ENCODE data around the gene WWP2. TPM values are rescaled to one million over a fixed set of nuclear protein-coding genes. Genes with fewer than 3 reads are reported as not detected.
A peak's percentile ranks its signal among the peaks of the same experiment; 100 is the strongest.
"Not testable (repeated sequence)": the region's sequence is repeated elsewhere in the genome, so short reads cannot be mapped to it uniquely, and the experiment has no call there.

WWP2 gene
- total RNA-seq, 4 donors from 2014 or later: 21.9 to 32.8 (median 27.8) TPM

DNA sequence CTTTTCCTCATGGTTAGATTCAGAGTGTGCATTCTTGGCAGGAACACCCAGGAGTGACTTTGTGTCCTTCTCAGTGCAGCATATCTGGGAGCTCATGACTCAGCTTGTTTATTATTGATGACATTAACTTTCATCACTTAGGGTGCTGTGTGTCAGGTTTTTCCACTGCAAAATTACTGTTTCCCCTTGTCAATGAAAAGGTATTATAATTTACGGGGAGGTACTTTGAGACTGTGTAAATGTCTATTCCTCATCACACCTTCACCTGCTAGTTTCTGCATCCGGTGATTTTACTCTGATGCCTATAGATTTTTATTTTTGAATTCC lies 50.5 kb downstream of the WWP2 start:
- Histone ChIP-seq H3K27ac (replicated peaks in 1 of 4) (no peak overlapping the region), H3K27me3 (no peaks in the 10 kb centered on the region), H3K4me1 (no peaks in the 10 kb centered on the region), H3K4me3 (no peak overlapping the region), H3K36me3 (peaks cover 5 to 12% (median 6%) of the 10 kb centered on the region in 4 donors), H3K9me3 (no peaks in the 10 kb centered on the region)
- intact Hi-C loops (cut with DNase I): no loop called here
- no peak for DNase-seq (ENCODE audit: extremely low spot score)
- TF ChIP-seq EP300 (IDR thresholded peaks at IDR 0.05) (no peak), CTCF (IDR thresholded peaks at IDR 0.05) (no peak), POLR2A (IDR thresholded peaks at IDR 0.05; ENCODE audit: low read depth) (no peak), POLR2AphosphoS5 (IDR thresholded peaks at IDR 0.05) (no peak)
- WGBS: 100% methylated on average over 2 of the region's 2 CpGs

DNA sequence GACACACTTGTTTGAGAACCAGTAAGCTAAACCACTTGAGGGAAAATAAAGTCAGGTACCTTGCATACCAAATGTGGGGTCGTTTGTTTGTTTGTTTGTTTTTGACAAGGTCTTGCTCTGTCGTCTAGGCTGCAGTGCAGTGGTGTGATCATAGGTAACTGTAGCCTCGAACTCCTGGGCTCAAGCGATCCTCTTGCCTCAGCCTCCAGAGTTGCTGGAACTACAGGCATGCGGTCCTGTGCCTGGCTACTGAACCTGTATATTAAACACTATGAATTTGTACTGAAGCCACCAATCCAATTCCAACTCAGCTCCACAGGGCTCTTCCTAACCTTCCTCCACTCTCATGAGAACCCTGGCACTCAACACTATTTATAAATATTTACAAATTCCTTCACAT lies 51.9 kb downstream of the WWP2 start:
- TF ChIP-seq EP300 (IDR thresholded peaks at IDR 0.05): no peak
- TF ChIP-seq POLR2AphosphoS5 (IDR thresholded peaks at IDR 0.05): no peak
- TF ChIP-seq POLR2A (IDR thresholded peaks at IDR 0.05; ENCODE audit: low read depth): no peak
- TF ChIP-seq CTCF (IDR thresholded peaks at IDR 0.05): no peak
- DNase-seq (ENCODE audit: extremely low spot score): no peak
- Histone ChIP-seq H3K27ac (replicated peaks in 1 of 4) (peak overlapping the region in 1 of 4 donors; percentile 36), H3K9me3 (no peaks in the 10 kb centered on the region), H3K27me3 (no peaks in the 10 kb centered on the region), H3K4me3 (no peak overlapping the region), H3K36me3 (peaks cover 0 to 13% (median 5%) of the 10 kb centered on the region in 4 donors), H3K4me1 (no peaks in the 10 kb centered on the region)
- intact Hi-C loops (cut with DNase I): no loop called here
- 84% methylated on average over 5 of the region's 5 CpGs for WGBS

- 76% methylated on average over 4 of the region's 4 CpGs for WGBS
- no peak for DNase-seq (ENCODE audit: extremely low spot score)
- intact Hi-C loops (cut with DNase I): no loop called here
- no peaks in the 10 kb centered on the region for H3K9me3 ChIP-seq
- peak overlapping the region in 1 of 4 donors; percentile 36 for H3K27ac ChIP-seq (replicated peaks in 1 of 4)
- peaks cover 0 to 13% (median 5%) of the 10 kb centered on the region in 4 donors for H3K36me3 ChIP-seq
- no peaks in the 10 kb centered on the region for H3K4me1 ChIP-seq
- no peaks in the 10 kb centered on the region for H3K27me3 ChIP-seq
- TF ChIP-seq CTCF (IDR thresholded peaks at IDR 0.05): no peak
- TF ChIP-seq EP300 (IDR thresholded peaks at IDR 0.05): no peak
- no peak for TF ChIP-seq POLR2A (IDR thresholded peaks at IDR 0.05; ENCODE audit: low read depth)
- no peak for TF ChIP-seq POLR2AphosphoS5 (IDR thresholded peaks at IDR 0.05)
- H3K4me3 ChIP-seq: no peak overlapping the region
Observed at GRCh38 chr16:69814561-69814960, 52.4 kb downstream of the WWP2 start.

GRCh38 chr16:69815216-69815883 lies 53.2 kb downstream of the WWP2 start:
- H3K9me3 ChIP-seq; H3K4me1 ChIP-seq; H3K27me3 ChIP-seq; intact Hi-C loops (cut with DNase I); H3K4me3 ChIP-seq; DNase-seq (ENCODE audit: extremely low spot score); H3K27ac ChIP-seq (replicated peaks in 1 of 4): not testable (repeated sequence)
- peaks cover 0 to 13% (median 3%) of the 10 kb centered on the region in 4 donors for H3K36me3 ChIP-seq
- 89% methylated on average over 14 of the region's 15 CpGs for WGBS

DNA sequence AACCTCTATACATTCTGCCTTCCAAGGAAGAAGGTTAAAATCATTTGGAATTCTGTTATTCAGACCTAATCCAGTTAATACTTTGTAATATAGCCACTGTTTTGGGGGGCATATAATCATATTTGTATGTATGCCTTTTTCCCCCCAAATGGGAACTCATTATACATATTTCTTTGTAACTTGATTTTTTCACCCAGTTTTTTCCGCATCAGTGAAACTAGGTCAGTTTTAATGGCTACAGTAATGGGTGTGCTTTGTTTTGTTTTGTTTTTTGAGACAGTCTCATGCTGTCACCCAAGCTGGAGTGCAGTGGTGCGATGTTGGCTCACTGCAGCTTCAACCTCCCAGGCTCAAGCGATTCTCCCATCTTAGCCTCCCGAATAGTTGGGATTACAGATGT lies 54.9 kb downstream of the WWP2 start:
- Histone ChIP-seq H3K36me3 (peaks cover 0 to 13% (median 3%) of the 10 kb centered on the region in 4 donors), H3K4me3 (no peak overlapping the region), H3K27me3 (no peaks in the 10 kb centered on the region), H3K9me3 (no peaks in the 10 kb centered on the region), H3K4me1 (peaks cover 6 to 15% (median 8%) of the 10 kb centered on the region in 4 donors), H3K27ac (replicated peaks in 1 of 4) (no peak overlapping the region)
- no peak for TF ChIP-seq EP300 (IDR thresholded peaks at IDR 0.05)
- TF ChIP-seq CTCF (IDR thresholded peaks at IDR 0.05): no peak
- no peak for TF ChIP-seq POLR2AphosphoS5 (IDR thresholded peaks at IDR 0.05)
- TF ChIP-seq POLR2A (IDR thresholded peaks at IDR 0.05; ENCODE audit: low read depth): no peak
- 97% methylated on average over 4 of the region's 4 CpGs for whole genome bisulfite sequencing
- DNase-seq (ENCODE audit: extremely low spot score): no peak
- intact Hi-C loops (cut with DNase I): no loop called here
